Vagina (tissue), 2 donors: Measurements from ENCODE around the gene MED15. TPM values are rescaled to one million over a fixed set of nuclear protein-coding genes. Genes with fewer than 3 reads are reported as not detected.

Experiments
- DNase-seq, 2 donors: peaks; one replicate each; pipeline ENCODE4 v3.0.0-alpha.2; 2017; ENCODE audit errors: extremely low spot score in 2 of 2
- H3K27ac ChIP-seq: fragments of 200-600 bp; sonication (generic); one replicate; pipeline ENCODE4 v1.5.1; 2019
- H3K27me3 ChIP-seq: fragments of 200-600 bp; sonication (generic); one replicate; pipeline ENCODE4 v1.5.1; 2019
- H3K36me3 ChIP-seq, 2 donors: fragments of 200-600 bp; sonication (generic); one replicate each; pipeline ENCODE4 v1.5.1; 2017 to 2019
- H3K4me1 ChIP-seq: fragments of 200-600 bp; sonication (generic); one replicate; pipeline ENCODE4 v1.5.1; 2019
- H3K4me3 ChIP-seq, 2 donors: fragments of 200-600 bp; sonication (generic); 1 replicate in 1 of 2; 2 replicates in 1 of 2; pipeline ENCODE4 v1.5.1; 2016 to 2019
- H3K9me3 ChIP-seq: fragments of 200-600 bp; sonication (generic); one replicate; pipeline ENCODE4 v1.5.1; 2019
- POLR2A ChIP-seq, 2 donors: fragments of 450-650 bp; IDR thresholded peaks; one replicate each; pipeline ENCODE4 v1.6.1; 2017; ENCODE audit warnings: antibody characterized with exemption in 2 of 2, mild to moderate bottlenecking in 2 of 2, moderate library complexity in 2 of 2
- POLR2AphosphoS5 ChIP-seq, 2 donors: sonication (generic); formaldehyde crosslinking; IDR thresholded peaks; one replicate each; pipeline ENCODE4 v1.9.0; 2017; ENCODE audit warnings: antibody characterized with exemption in 2 of 2, mild to moderate bottlenecking in 2 of 2, low read depth in 1 of 2; ENCODE audit not compliant: insufficient read depth in 1 of 2
- intact Hi-C: fragments of 100-400 bp; cut with DNase I; formaldehyde crosslinking; loops from one replicate; pipeline ENCODE4 v1.15.1; 2023
- total RNA-seq: library from RNA; depleted of rRNA; stranded (reverse); fragments of >200 nt; gene quantifications from one replicate; pipeline ENCODE4 v1.2.3, GENCODE V29; 2016
- TF ChIP-seq, protein P1 (sequence below), 3 experiments: fragments of 450-650 bp in 2 of 3; fragments of 200-600 bp in 1 of 3; sonication (generic) in 1 of 3; IDR thresholded peaks; one replicate each; pipeline ENCODE4 v1.5.1; 2017 to 2019; ENCODE audit warnings: antibody characterized with exemption in 3 of 3, mild to moderate bottlenecking in 2 of 3, moderate library complexity in 2 of 3

MED15 gene
- total RNA-seq, 1 donor from 2014 or later: 72.2 TPM

DNA sequence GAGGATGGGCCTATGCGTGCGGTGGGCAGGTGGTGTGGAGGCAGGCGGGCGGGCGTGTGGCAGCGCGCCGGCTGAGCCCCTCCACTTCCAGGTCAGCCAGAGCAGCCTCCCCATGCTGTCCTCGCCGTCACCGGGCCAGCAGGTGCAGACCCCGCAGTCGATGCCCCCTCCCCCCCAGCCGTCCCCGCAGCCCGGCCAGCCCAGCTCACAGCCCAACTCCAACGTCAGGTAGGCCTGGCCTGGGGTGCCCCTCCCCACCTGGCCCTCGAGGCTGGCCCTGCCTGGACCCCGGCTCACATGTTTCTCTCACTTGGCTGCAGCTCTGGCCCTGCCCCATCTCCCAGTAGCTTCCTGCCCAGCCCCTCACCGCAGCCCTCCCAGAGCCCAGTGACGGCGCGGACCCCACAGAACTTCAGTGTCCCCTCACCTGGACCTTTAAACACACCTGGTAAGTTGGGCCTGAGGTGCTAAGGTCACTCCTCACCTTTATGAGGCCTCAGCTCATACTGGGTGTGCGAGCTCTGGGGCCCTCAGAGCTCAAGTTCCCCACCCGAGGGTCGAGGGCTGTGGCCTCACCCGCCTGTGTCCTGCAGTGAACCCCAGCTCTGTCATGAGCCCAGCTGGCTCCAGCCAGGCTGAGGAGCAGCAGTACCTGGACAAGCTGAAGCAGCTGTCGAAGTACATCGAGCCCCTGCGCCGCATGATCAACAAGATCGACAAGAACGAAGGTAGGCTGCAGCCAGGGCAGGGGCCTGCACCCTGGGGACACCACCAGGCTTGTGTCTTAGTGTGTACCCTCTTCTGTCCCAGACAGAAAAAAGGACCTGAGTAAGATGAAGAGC, 75.3 kb downstream of the MED15 start:
- TF ChIP-seq, protein P1, sequence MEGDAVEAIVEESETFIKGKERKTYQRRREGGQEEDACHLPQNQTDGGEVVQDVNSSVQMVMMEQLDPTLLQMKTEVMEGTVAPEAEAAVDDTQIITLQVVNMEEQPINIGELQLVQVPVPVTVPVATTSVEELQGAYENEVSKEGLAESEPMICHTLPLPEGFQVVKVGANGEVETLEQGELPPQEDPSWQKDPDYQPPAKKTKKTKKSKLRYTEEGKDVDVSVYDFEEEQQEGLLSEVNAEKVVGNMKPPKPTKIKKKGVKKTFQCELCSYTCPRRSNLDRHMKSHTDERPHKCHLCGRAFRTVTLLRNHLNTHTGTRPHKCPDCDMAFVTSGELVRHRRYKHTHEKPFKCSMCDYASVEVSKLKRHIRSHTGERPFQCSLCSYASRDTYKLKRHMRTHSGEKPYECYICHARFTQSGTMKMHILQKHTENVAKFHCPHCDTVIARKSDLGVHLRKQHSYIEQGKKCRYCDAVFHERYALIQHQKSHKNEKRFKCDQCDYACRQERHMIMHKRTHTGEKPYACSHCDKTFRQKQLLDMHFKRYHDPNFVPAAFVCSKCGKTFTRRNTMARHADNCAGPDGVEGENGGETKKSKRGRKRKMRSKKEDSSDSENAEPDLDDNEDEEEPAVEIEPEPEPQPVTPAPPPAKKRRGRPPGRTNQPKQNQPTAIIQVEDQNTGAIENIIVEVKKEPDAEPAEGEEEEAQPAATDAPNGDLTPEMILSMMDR (IDR thresholded peaks at IDR 0.05): no peak
- TF ChIP-seq POLR2A (IDR thresholded peaks at IDR 0.05): no peak
- TF ChIP-seq POLR2AphosphoS5 (IDR thresholded peaks at IDR 0.05; ENCODE audit: insufficient read depth in 1 of 2, low read depth in 1 of 2): no peak
- intact Hi-C loops: no loop called here
- Histone ChIP-seq H3K4me1 (peaks cover 36% of the 10 kb centered on the region), H3K4me3 (no peak overlapping the region), H3K9me3 (no peaks in the 10 kb centered on the region), H3K27ac (no peak overlapping the region), H3K27me3 (no peaks in the 10 kb centered on the region), H3K36me3 (peaks cover 0 to 69% of the 10 kb centered on the region in 2 donors)
- no peak for DNase-seq

DNA sequence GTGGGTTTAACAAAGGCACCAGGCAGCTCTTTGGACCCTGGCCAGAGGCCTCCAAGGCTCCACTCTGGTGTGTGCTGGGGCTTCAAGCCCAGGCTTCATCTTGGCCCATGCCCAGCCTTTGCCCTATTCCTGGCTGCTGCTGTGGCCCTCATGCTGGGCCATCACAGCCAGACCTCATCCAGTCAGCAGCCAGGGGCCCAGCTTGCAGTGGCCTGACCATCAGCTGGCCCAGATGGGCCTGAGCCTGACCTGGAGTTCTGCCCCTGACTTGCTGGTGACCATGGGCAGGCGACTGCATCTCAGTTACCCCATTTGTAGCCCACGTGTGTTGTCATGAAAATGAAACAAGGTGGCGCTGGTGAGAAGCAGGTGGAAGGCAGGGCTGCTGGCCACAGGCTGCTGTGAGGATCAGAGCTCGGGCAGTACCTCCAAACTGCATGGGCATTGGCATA, 76.1 kb downstream of the MED15 start:
- H3K36me3 ChIP-seq: peaks cover 0 to 65% of the 10 kb centered on the region in 2 donors

DNA sequence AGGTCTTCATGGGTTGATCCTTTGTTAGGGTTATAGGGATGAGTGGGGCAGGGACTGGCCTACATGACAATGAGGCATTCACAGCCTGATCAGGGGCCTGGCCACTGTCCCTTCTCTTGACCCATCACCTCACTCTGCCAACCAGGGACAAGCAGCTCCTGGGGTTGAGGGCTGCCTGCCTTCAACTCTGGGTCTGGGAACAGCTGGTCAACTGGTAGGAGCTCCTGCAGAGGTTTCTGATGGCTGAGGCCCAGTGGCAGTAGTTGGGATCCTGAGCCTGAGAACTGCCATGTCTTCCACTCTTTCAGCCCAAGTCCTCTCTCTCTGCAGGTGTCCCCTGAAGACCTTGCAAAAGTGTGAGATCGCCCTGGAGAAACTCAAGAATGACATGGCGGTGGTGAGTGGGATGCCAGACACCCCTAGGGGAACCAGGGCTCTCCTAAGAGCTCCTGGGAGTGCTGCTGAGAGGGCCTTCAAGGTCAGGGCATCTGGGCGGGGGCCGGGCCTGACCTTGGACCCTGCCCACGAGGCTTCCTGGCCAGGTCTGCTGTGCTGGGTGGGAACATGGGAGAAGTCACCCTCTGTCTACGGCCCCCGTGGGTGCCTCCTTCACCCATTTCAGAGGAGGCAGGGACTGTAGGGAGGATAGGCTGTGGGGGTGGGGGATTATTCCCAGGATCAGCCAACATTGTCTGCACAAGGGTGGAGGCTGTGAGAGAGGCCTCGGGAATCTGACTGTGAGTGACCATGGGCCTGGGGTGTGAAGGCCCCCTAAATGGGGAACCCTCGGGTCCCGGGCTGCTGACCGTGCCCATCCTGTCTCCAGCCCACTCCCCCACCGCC, 76.8 kb downstream of the MED15 start:
- peaks cover 41% of the 10 kb centered on the region for H3K4me1 ChIP-seq
- TF ChIP-seq POLR2A (IDR thresholded peaks at IDR 0.05): no peak
- TF ChIP-seq, protein P1 (IDR thresholded peaks at IDR 0.05): no peak
- TF ChIP-seq POLR2AphosphoS5 (IDR thresholded peaks at IDR 0.05; ENCODE audit: insufficient read depth in 1 of 2, low read depth in 1 of 2): no peak
- H3K9me3 ChIP-seq: no peaks in the 10 kb centered on the region
- H3K27ac ChIP-seq: no peak overlapping the region
- H3K36me3 ChIP-seq: peaks cover 0 to 58% of the 10 kb centered on the region in 2 donors
- intact Hi-C loops: no loop called here
- no peak for DNase-seq
- H3K4me3 ChIP-seq: no peak overlapping the region
- no peaks in the 10 kb centered on the region for H3K27me3 ChIP-seq

More for the DNA sequence above, 76.1 kb downstream of the MED15 start:
- Histone ChIP-seq H3K27ac (no peak overlapping the region), H3K4me1 (peaks cover 36% of the 10 kb centered on the region), H3K27me3 (no peaks in the 10 kb centered on the region), H3K9me3 (no peaks in the 10 kb centered on the region), H3K4me3 (no peak overlapping the region)
- no peak for DNase-seq
- intact Hi-C loops: no loop called here
- no peak for TF ChIP-seq POLR2A (IDR thresholded peaks at IDR 0.05)
- TF ChIP-seq, protein P1 (IDR thresholded peaks at IDR 0.05): no peak
- TF ChIP-seq POLR2AphosphoS5 (IDR thresholded peaks at IDR 0.05; ENCODE audit: insufficient read depth in 1 of 2, low read depth in 1 of 2): no peak

DNA sequence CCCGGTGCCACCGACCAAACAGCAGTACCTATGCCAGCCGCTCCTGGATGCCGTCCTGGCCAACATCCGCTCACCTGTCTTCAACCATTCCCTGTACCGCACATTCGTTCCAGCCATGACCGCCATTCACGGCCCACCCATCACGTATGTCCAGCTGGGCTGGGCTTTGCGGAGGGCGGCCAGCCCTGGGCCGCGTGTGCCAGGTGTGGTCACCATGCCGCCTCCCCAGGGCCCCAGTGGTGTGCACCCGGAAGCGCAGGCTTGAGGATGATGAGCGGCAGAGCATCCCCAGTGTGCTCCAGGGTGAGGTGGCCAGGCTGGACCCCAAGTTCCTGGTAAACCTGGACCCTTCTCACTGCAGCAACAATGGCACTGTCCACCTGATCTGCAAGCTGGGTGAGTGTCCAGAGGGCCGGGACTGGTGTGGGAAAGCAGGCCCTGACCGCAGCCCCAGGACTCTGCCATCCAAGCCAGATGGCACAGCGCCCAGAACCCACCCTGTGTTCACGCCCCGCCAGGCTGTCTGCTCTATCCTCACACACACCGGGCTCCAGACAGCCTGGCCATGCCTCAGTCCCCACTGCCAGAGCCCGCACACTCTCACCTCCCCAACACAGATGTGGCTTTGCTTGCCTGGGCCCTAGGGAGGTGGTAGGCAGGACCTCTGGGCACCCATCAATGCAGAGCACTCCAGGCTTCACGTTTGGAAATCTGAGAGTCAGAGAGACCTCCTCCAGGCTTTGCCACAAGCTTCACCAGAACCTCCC, 77.6 kb downstream of the MED15 start:
- H3K27ac ChIP-seq: no peak overlapping the region
- peaks cover 0 to 58% of the 10 kb centered on the region in 2 donors for H3K36me3 ChIP-seq

More for the DNA sequence above, 77.6 kb downstream of the MED15 start:
- Histone ChIP-seq H3K9me3 (no peaks in the 10 kb centered on the region), H3K4me1 (peaks cover 46% of the 10 kb centered on the region), H3K4me3 (no peak overlapping the region), H3K27me3 (no peaks in the 10 kb centered on the region)
- DNase-seq: no peak
- TF ChIP-seq POLR2A (IDR thresholded peaks at IDR 0.05) (no peak), POLR2AphosphoS5 (IDR thresholded peaks at IDR 0.05; ENCODE audit: insufficient read depth in 1 of 2, low read depth in 1 of 2) (peak in 1 of 2 donors; percentile 19)
- intact Hi-C loops: no loop called here
